HEK293T (cell line): Measurements from ENCODE around the gene YES1.

Experiments
- ARNT ChIP-seq: fragments of 450-650 bp; IDR thresholded peaks from 2 replicates; pipeline ENCODE4 v1.6.1; 2017; ENCODE audit warnings: mild to moderate bottlenecking
- BHLHE40 ChIP-seq: fragments of 450-650 bp; IDR thresholded peaks from 2 replicates; pipeline ENCODE4 v1.6.1; 2016; ENCODE audit warnings: mild to moderate bottlenecking, moderate library complexity, borderline replicate concordance
- ELF4 ChIP-seq: fragments of 450-650 bp; IDR thresholded peaks from 2 replicates; pipeline ENCODE4 v1.6.1; 2017; ENCODE audit warnings: antibody characterized with exemption
- FOXA1 ChIP-seq: fragments of 450-650 bp; IDR thresholded peaks from 2 replicates; pipeline ENCODE4 v1.6.1; 2016; ENCODE audit warnings: mild to moderate bottlenecking
- FOXK2 ChIP-seq: fragments of 450-650 bp; IDR thresholded peaks from 2 replicates; pipeline ENCODE4 v1.6.1; 2016; ENCODE audit warnings: mild to moderate bottlenecking
- FOXM1 ChIP-seq: fragments of 450-650 bp; IDR thresholded peaks from 2 replicates; pipeline ENCODE4 v1.6.1; 2017; ENCODE audit warnings: mild to moderate bottlenecking, borderline replicate concordance
- HDGF ChIP-seq: fragments of 450-650 bp; IDR thresholded peaks from 2 replicates; pipeline ENCODE4 v1.6.1; 2017; ENCODE audit warnings: antibody characterized with exemption, borderline replicate concordance
- L3MBTL2 ChIP-seq: fragments of 450-650 bp; conservative IDR thresholded peaks from 2 replicates; pipeline ENCODE4 v1.6.1; 2016; ENCODE audit warnings: mild to moderate bottlenecking
- NFRKB ChIP-seq: fragments of 450-650 bp; IDR thresholded peaks from 2 replicates; pipeline ENCODE4 v1.6.1; 2016; ENCODE audit warnings: mild to moderate bottlenecking, moderate library complexity
- SP1 ChIP-seq: fragments of 450-650 bp; IDR thresholded peaks from 2 replicates; pipeline ENCODE4 v1.6.1; 2017
- SUZ12 ChIP-seq: fragments of 450-650 bp; IDR thresholded peaks from 2 replicates; pipeline ENCODE4 v1.6.1; 2016; ENCODE audit warnings: mild to moderate bottlenecking
- TARDBP ChIP-seq: fragments of 450-650 bp; IDR thresholded peaks from 2 replicates; pipeline ENCODE4 v1.6.1; 2016
- ZNF384 ChIP-seq: fragments of 450-650 bp; IDR thresholded peaks from 2 replicates; pipeline ENCODE4 v1.6.1; 2016

DNA sequence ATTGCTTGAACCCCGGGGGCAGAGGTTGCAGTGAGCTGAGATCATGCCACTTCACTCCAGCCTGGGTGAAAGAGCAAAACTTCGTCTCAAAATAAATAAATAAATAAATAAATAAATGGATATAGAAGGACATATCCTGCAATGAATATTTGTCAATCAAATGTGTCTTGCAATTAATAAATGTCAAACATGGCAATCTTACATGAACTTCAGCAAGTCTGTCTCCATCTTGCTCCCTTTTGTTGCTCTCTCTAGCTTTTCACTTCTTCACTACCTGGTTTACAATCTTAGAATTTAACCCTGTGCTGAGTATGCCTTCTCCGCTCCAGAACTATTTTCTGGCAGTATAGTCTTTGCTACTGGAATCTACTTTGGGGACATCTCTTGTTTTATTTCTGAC lies 3.3 kb upstream of the YES1 start:
- TF ChIP-seq L3MBTL2 (no peak), ZNF384 (no peak), FOXM1 (no peak), SP1 (no peak), ELF4 (no peak), FOXA1 (no peak), SUZ12 (no peak), TARDBP (no peak), HDGF (no peak), BHLHE40 (no peak), NFRKB (no peak), FOXK2 (no peak), ARNT (no peak)
